Measurements from ENCODE around the gene C13orf42. TPM values are rescaled to one million over a fixed set of nuclear protein-coding genes. Genes with fewer than 3 reads are reported as not detected.

C13orf42 gene
- total RNA-seq, 2 experiments from 2014 or later: not detected

- Mint-ChIP-seq H3K27ac (no peak overlapping the region), H3K4me1 (ENCODE audit: low read depth) (no peaks in the 10 kb centered on the region), H3K27me3 (ENCODE audit: low read depth) (peaks cover 13% of the 10 kb centered on the region), H3K36me3 (ENCODE audit: low read depth) (no peaks in the 10 kb centered on the region), H3K4me3 (no peak overlapping the region), H3K9me3 (ENCODE audit: insufficient read depth) (no peaks in the 10 kb centered on the region)
- DNase-seq (no peak), ATAC-seq (no peak)
- POLR2A ChIA-PET: no interaction called here
- CTCF ChIA-PET: interaction anchor here (1.6 kb wide), 1 partner anchor 11 kb away, joined by 6 read pairs; no protein-coding TSS in a partner anchor
Observed at GRCh38 chr13:51113969-51114368, 2.9 kb upstream of the C13orf42 start.

- no peak for ATAC-seq
- no peaks in the 10 kb centered on the region for H3K4me1 Mint-ChIP-seq (ENCODE audit: low read depth)
- H3K36me3 Mint-ChIP-seq (ENCODE audit: low read depth): no peaks in the 10 kb centered on the region
- no peak overlapping the region for H3K27ac Mint-ChIP-seq
- no peaks in the 10 kb centered on the region for H3K9me3 Mint-ChIP-seq (ENCODE audit: insufficient read depth)
- ChIA-PET CTCF (interaction anchor here (1.1 kb wide), 1 partner anchor 173 kb away, joined by 3 read pairs; no protein-coding TSS in a partner anchor), POLR2A (no interaction called here)
- H3K27me3 Mint-ChIP-seq (ENCODE audit: low read depth): peaks cover 13% of the 10 kb centered on the region
- H3K4me3 Mint-ChIP-seq: no peak overlapping the region
- DNase-seq: no peak
Observed at GRCh38 chr13:51113186-51113881, 2.3 kb upstream of the C13orf42 start.

GRCh38 chr13:51112771-51113170 lies 1.7 kb upstream of the C13orf42 start:
- Mint-ChIP-seq H3K4me1 (ENCODE audit: low read depth) (no peaks in the 10 kb centered on the region), H3K27me3 (ENCODE audit: low read depth) (peaks cover 11% of the 10 kb centered on the region), H3K36me3 (ENCODE audit: low read depth) (no peaks in the 10 kb centered on the region), H3K4me3 (no peak overlapping the region), H3K9me3 (ENCODE audit: insufficient read depth) (no peaks in the 10 kb centered on the region), H3K27ac (no peak overlapping the region)
- CTCF ChIA-PET: interaction anchor here (1.1 to 1.3 kb wide), 2 partner anchors 13 to 174 kb away, joined by 3 to 4 read pairs; no protein-coding TSS in a partner anchor
- DNase-seq: no peak
- POLR2A ChIA-PET: interaction anchor here (0.5 kb wide), 1 partner anchor 18 kb away, joined by 3 read pairs; no protein-coding TSS in a partner anchor
- no peak for ATAC-seq

- Mint-ChIP-seq H3K4me1 (ENCODE audit: low read depth) (no peaks in the 10 kb centered on the region), H3K9me3 (ENCODE audit: insufficient read depth) (no peaks in the 10 kb centered on the region), H3K36me3 (ENCODE audit: low read depth) (no peaks in the 10 kb centered on the region), H3K4me3 (no peak overlapping the region), H3K27me3 (ENCODE audit: low read depth) (peaks cover 9% of the 10 kb centered on the region), H3K27ac (no peak overlapping the region)
- CTCF ChIA-PET: interaction anchor here (1.1 to 1.7 kb wide), 3 partner anchors 9 to 174 kb away, joined by 3 to 8 read pairs (median 4); no protein-coding TSS in a partner anchor
- no peak for DNase-seq
- ATAC-seq: no peak
- POLR2A ChIA-PET: no interaction called here
Observed at GRCh38 chr13:51111997-51112396, 923 bp upstream of the C13orf42 start.

- DNase-seq (no peak), ATAC-seq (no peak)
- H3K9me3 Mint-ChIP-seq (ENCODE audit: insufficient read depth): no peaks in the 10 kb centered on the region
- no peaks in the 10 kb centered on the region for H3K4me1 Mint-ChIP-seq (ENCODE audit: low read depth)
- H3K27ac Mint-ChIP-seq: no peak overlapping the region
- ChIA-PET CTCF (interaction anchor here (0.9 to 1.1 kb wide), 2 partner anchors 13 to 17 kb away, joined by 3 read pairs; no protein-coding TSS in a partner anchor), POLR2A (no interaction called here)
- no peaks in the 10 kb centered on the region for H3K36me3 Mint-ChIP-seq (ENCODE audit: low read depth)
- no peak overlapping the region for H3K4me3 Mint-ChIP-seq
- H3K27me3 Mint-ChIP-seq (ENCODE audit: low read depth): peaks cover 10% of the 10 kb centered on the region
Observed at GRCh38 chr13:51107996-51108395, 3.1 kb downstream of the C13orf42 start.

GRCh38 chr13:51105046-51105445 lies 6.0 kb downstream of the C13orf42 start:
- Mint-ChIP-seq H3K27ac (no peak overlapping the region), H3K36me3 (ENCODE audit: low read depth) (no peaks in the 10 kb centered on the region), H3K9me3 (ENCODE audit: insufficient read depth) (no peaks in the 10 kb centered on the region), H3K4me3 (no peak overlapping the region), H3K27me3 (ENCODE audit: low read depth) (peaks cover 17% of the 10 kb centered on the region), H3K4me1 (ENCODE audit: low read depth) (no peaks in the 10 kb centered on the region)
- ChIA-PET CTCF (interaction anchor here (1.4 to 1.7 kb wide), 2 partner anchors 16 to 181 kb away, joined by 4 to 5 read pairs; no protein-coding TSS in a partner anchor), POLR2A (no interaction called here)
- DNase-seq: no peak
- no peak for ATAC-seq

GRCh38 chr13:51101636-51102235 lies 9.3 kb downstream of the C13orf42 start:
- ChIA-PET POLR2A (no interaction called here), CTCF (no interaction called here)
- Mint-ChIP-seq H3K36me3 (ENCODE audit: low read depth) (no peaks in the 10 kb centered on the region), H3K27ac (no peak overlapping the region), H3K27me3 (ENCODE audit: low read depth) (peaks cover 37% of the 10 kb centered on the region), H3K9me3 (ENCODE audit: insufficient read depth) (no peaks in the 10 kb centered on the region), H3K4me1 (ENCODE audit: low read depth) (no peaks in the 10 kb centered on the region), H3K4me3 (no peak overlapping the region)
- DNase-seq (no peak), ATAC-seq (no peak)

- Mint-ChIP-seq H3K9me3 (ENCODE audit: insufficient read depth) (no peaks in the 10 kb centered on the region), H3K36me3 (ENCODE audit: low read depth) (no peaks in the 10 kb centered on the region), H3K27ac (no peak overlapping the region), H3K4me1 (ENCODE audit: low read depth) (no peaks in the 10 kb centered on the region), H3K27me3 (ENCODE audit: low read depth) (peaks cover 31% of the 10 kb centered on the region), H3K4me3 (no peak overlapping the region)
- DNase-seq: no peak
- ATAC-seq: no peak
- CTCF ChIA-PET: interaction anchor here (0.8 kb wide), 1 partner anchor 189 kb away, joined by 3 read pairs; no protein-coding TSS in a partner anchor
- POLR2A ChIA-PET: no interaction called here
Observed at GRCh38 chr13:51097353-51098043, 13.6 kb downstream of the C13orf42 start.

- no peak overlapping the region for H3K4me3 Mint-ChIP-seq
- H3K9me3 Mint-ChIP-seq (ENCODE audit: insufficient read depth): no peaks in the 10 kb centered on the region
- no peaks in the 10 kb centered on the region for H3K4me1 Mint-ChIP-seq (ENCODE audit: low read depth)
- POLR2A ChIA-PET: no interaction called here
- ATAC-seq (no peak), DNase-seq (no peak)
- no peak overlapping the region for H3K27ac Mint-ChIP-seq
- H3K36me3 Mint-ChIP-seq (ENCODE audit: low read depth): no peaks in the 10 kb centered on the region
- CTCF ChIA-PET: no interaction called here
- H3K27me3 Mint-ChIP-seq (ENCODE audit: low read depth): peaks cover 33% of the 10 kb centered on the region
Observed at GRCh38 chr13:51096131-51096530, 14.9 kb downstream of the C13orf42 start.

GRCh38 chr13:51093574-51093973 lies 17.5 kb downstream of the C13orf42 start:
- Mint-ChIP-seq H3K27ac (no peak overlapping the region), H3K27me3 (ENCODE audit: low read depth) (peaks cover 28% of the 10 kb centered on the region), H3K36me3 (ENCODE audit: low read depth) (no peaks in the 10 kb centered on the region), H3K4me1 (ENCODE audit: low read depth) (no peaks in the 10 kb centered on the region), H3K9me3 (ENCODE audit: insufficient read depth) (no peaks in the 10 kb centered on the region), H3K4me3 (no peak overlapping the region)
- DNase-seq: no peak
- CTCF ChIA-PET: no interaction called here
- POLR2A ChIA-PET: no interaction called here
- no peak for ATAC-seq

GRCh38 chr13:51091839-51092238 lies 19.2 kb downstream of the C13orf42 start:
- CTCF ChIA-PET: no interaction called here
- POLR2A ChIA-PET: no interaction called here
- no peak for DNase-seq
- Mint-ChIP-seq H3K4me1 (ENCODE audit: low read depth) (no peaks in the 10 kb centered on the region), H3K9me3 (ENCODE audit: insufficient read depth) (no peaks in the 10 kb centered on the region), H3K27ac (no peak overlapping the region), H3K27me3 (ENCODE audit: low read depth) (peaks cover 18% of the 10 kb centered on the region), H3K4me3 (no peak overlapping the region), H3K36me3 (ENCODE audit: low read depth) (no peaks in the 10 kb centered on the region)
- ATAC-seq: no peak

- Mint-ChIP-seq H3K4me3 (no peak overlapping the region), H3K27ac (no peak overlapping the region), H3K9me3 (ENCODE audit: insufficient read depth) (no peaks in the 10 kb centered on the region), H3K36me3 (ENCODE audit: low read depth) (no peaks in the 10 kb centered on the region), H3K27me3 (ENCODE audit: low read depth) (peaks cover 10% of the 10 kb centered on the region), H3K4me1 (ENCODE audit: low read depth) (no peaks in the 10 kb centered on the region)
- no peak for ATAC-seq
- CTCF ChIA-PET: interaction anchor here (0.7 kb wide), 1 partner anchor 14 kb away, joined by 4 read pairs; no protein-coding TSS in a partner anchor
- POLR2A ChIA-PET: no interaction called here
- no peak for DNase-seq
Observed at GRCh38 chr13:51083706-51084105, 27.4 kb downstream of the C13orf42 start.

All from activated CD8-positive, alpha-beta T cell treated with anti-CD3 and anti-CD28 coated beads, Interleukin-2, amount 10 ng/mL, durations not matched to agents 7 days and 5 days (primary cell).